ENCODE measurements around the gene PAM. TPM values are rescaled to one million over a fixed set of nuclear protein-coding genes. Genes with fewer than 3 reads are reported as not detected.

The PAM gene
- total and polyA plus RNA-seq, 12 donors = 234 to 580 (median 397) TPM

DNA sequence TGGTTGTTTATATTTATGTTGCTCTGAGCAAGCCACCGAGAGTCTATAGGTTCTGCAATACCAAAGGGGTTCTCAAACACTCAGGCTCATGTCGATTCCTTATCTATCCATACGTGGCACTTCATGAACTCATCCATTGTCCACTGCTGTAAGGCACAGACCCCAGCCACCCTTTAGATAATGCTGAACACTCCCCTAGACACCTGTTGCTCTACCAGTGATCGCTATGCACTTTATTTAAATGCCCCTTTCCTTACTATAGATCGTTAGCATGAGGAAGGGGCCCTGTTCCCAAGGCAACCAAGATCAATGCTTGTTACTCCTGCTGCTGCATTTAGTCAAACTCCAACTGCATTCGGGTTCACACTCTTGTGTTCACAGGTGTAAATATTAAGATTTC lies 171.9 kb downstream of the PAM start:
- no peaks in the 10 kb centered on the region for H3K9me3 ChIP-seq (replicated peaks in 1 of 3)
- peaks cover 16 to 23% of the 10 kb centered on the region in 2 donors for H3K4me1 ChIP-seq (replicated peaks in 1 of 2)
- no peak for DNase-seq
- no peak overlapping the region for H3K27ac ChIP-seq
- H3K4me3 ChIP-seq = no peak overlapping the region
- no peak for TF ChIP-seq POLR2A (IDR thresholded peaks at IDR 0.05)
- no peak for TF ChIP-seq CTCF (IDR thresholded peaks at IDR 0.05)
- no peaks in the 10 kb centered on the region for H3K27me3 ChIP-seq
- WGBS, 4 donors = 94 to 98% (median 95%) methylated on average over 6 of the region's 6 CpGs
- intact Hi-C loops (cut with DNase I) = no loop called here
- peaks cover 0 to 14% of the 10 kb centered on the region in 2 donors for H3K36me3 ChIP-seq (replicated peaks in 1 of 2)

GRCh38 chr5:102930244-102930643 lies 175.1 kb downstream of the PAM start:
- intact Hi-C loops (cut with DNase I) = no loop called here
- H3K4me3 ChIP-seq = no peak overlapping the region
- no peaks in the 10 kb centered on the region for H3K9me3 ChIP-seq (replicated peaks in 1 of 3)
- H3K27me3 ChIP-seq = no peaks in the 10 kb centered on the region
- H3K36me3 ChIP-seq (replicated peaks in 1 of 2) = peaks cover 0 to 21% of the 10 kb centered on the region in 2 donors
- H3K4me1 ChIP-seq (replicated peaks in 1 of 2) = no peaks in the 10 kb centered on the region
- TF ChIP-seq POLR2A (IDR thresholded peaks at IDR 0.05) (no peak), CTCF (IDR thresholded peaks at IDR 0.05) (no peak)
- H3K27ac ChIP-seq = no peak overlapping the region
- WGBS, 4 donors = 93 to 99% (median 95%) methylated on average over 3 of the region's 3 CpGs
- DNase-seq = no peak

- WGBS, 4 donors = 73 to 76% (median 75%) methylated on average over 6 of the region's 6 CpGs
- intact Hi-C loops (cut with DNase I) = no loop called here
Measured at GRCh38 chr5:102931085-102931725, 176.1 kb downstream of the PAM start.

DNA sequence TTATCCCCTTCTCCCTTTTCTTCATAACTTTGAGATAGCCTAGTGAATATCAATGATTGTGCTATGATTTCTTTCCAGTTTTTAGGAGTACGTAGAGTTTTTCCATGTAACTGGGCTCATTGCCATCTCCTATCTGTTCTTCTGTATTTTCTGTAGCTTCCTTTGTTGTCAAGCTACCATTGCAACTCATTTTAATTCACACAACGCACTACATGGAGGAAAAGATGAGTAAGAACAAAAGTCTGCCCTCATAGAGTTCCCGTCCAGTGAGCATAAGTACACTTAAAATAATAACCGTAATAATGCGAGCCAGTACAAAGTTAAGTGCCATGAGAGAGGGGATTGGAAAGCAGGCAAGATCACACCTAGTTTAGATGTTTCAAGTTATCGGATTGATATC lies 177.7 kb downstream of the PAM start:
- Histone ChIP-seq H3K9me3 (replicated peaks in 1 of 3) (no peaks in the 10 kb centered on the region), H3K27ac (no peak overlapping the region), H3K4me1 (replicated peaks in 1 of 2) (peaks cover 0 to 6% of the 10 kb centered on the region in 2 donors), H3K36me3 (replicated peaks in 1 of 2) (peaks cover 0 to 11% of the 10 kb centered on the region in 2 donors), H3K4me3 (no peak overlapping the region), H3K27me3 (no peaks in the 10 kb centered on the region)
- 86 to 98% (median 90%) methylated on average over 6 of the region's 6 CpGs for WGBS, 4 donors
- intact Hi-C loops (cut with DNase I) = no loop called here
- no peak for DNase-seq
- TF ChIP-seq CTCF (IDR thresholded peaks at IDR 0.05) (no peak), POLR2A (IDR thresholded peaks at IDR 0.05) (no peak)

More at GRCh38 chr5:102931085-102931725, 176.1 kb downstream of the PAM start:
- Histone ChIP-seq H3K9me3 (replicated peaks in 1 of 3) (no peaks in the 10 kb centered on the region), H3K36me3 (replicated peaks in 1 of 2) (peaks cover 0 to 21% of the 10 kb centered on the region in 2 donors), H3K4me1 (replicated peaks in 1 of 2) (no peaks in the 10 kb centered on the region), H3K27me3 (no peaks in the 10 kb centered on the region), H3K27ac (no peak overlapping the region), H3K4me3 (no peak overlapping the region)
- no peak for DNase-seq
- TF ChIP-seq CTCF (IDR thresholded peaks at IDR 0.05) (no peak), POLR2A (IDR thresholded peaks at IDR 0.05) (no peak)
